Tibial nerve (tissue), 4 donors: Measurements from ENCODE around the gene NT5DC4. TPM values are rescaled to one million over a fixed set of nuclear protein-coding genes. Genes with fewer than 3 reads are reported as not detected.

Experiments
- DNase-seq, 2 donors: peaks; one replicate each; pipeline ENCODE4 v3.0.0-alpha.2; 2019; ENCODE audit warnings: low spot score in 2 of 2
- H3K27ac ChIP-seq, 4 donors: fragments of 200-600 bp; sonication (generic) in 3 of 4; one replicate each; pipeline ENCODE4 v1.5.1; 2017 to 2019; ENCODE audit warnings: mild to moderate bottlenecking in 1 of 4
- H3K27me3 ChIP-seq, 2 donors: fragments of 200-600 bp; sonication (generic) in 1 of 2; one replicate each; pipeline versions ENCODE4 v1.5.1 to v1.6.0; 2017 to 2019
- H3K36me3 ChIP-seq, 3 donors: fragments of 200-600 bp; sonication (generic); one replicate each; pipeline ENCODE4 v1.5.1; 2018 to 2019
- H3K4me1 ChIP-seq, 4 donors: fragments of 200-600 bp; sonication (generic) in 3 of 4; one replicate each; pipeline ENCODE4 v1.5.1; 2017 to 2019
- H3K4me3 ChIP-seq, 4 donors: fragments of 200-600 bp; sonication (generic) in 3 of 4; one replicate each; pipeline ENCODE4 v1.5.1; 2017 to 2019; ENCODE audit warnings: mild to moderate bottlenecking in 1 of 4, moderate library complexity in 1 of 4
- H3K9me3 ChIP-seq, 4 donors: fragments of 200-600 bp; sonication (generic) in 3 of 4; one replicate each; pipeline ENCODE4 v1.5.1; 2017 to 2019
- EP300 ChIP-seq, 2 donors: sonication (generic); formaldehyde crosslinking; IDR thresholded peaks; one replicate each; pipeline ENCODE4 v1.6.1; 2017; ENCODE audit warnings: antibody characterized with exemption in 2 of 2, mild to moderate bottlenecking in 1 of 2
- POLR2A ChIP-seq, 2 donors: fragments of 450-650 bp; IDR thresholded peaks; one replicate each; pipeline ENCODE4 v1.6.1; 2017; ENCODE audit warnings: antibody characterized with exemption in 2 of 2, mild to moderate bottlenecking in 2 of 2, moderate library complexity in 2 of 2
- WGBS, 2 donors: methylation state at CpG; one replicate each; pipeline ENCODE4 v1.1.5; 2018; 5-methylcytosine and 5-hydroxymethylcytosine counted together
- total RNA-seq, 4 donors: library from RNA; depleted of rRNA; stranded (reverse); fragments of >200 nt; gene quantifications; one replicate each; pipeline ENCODE4 v1.1.0, GENCODE V29; 2016
- TF ChIP-seq, protein P1 (sequence below), 5 experiments: fragments of 200-600 bp in 3 of 5; fragments of 450-650 bp in 2 of 5; sonication (generic) in 3 of 5; IDR thresholded peaks; one replicate each; pipeline ENCODE4 v1.5.1; 2016 to 2019; ENCODE audit warnings: antibody characterized with exemption in 5 of 5, mild to moderate bottlenecking in 3 of 5, moderate library complexity in 2 of 5

NT5DC4 gene
- total RNA-seq, 4 donors from 2014 or later, result not detected

DNA sequence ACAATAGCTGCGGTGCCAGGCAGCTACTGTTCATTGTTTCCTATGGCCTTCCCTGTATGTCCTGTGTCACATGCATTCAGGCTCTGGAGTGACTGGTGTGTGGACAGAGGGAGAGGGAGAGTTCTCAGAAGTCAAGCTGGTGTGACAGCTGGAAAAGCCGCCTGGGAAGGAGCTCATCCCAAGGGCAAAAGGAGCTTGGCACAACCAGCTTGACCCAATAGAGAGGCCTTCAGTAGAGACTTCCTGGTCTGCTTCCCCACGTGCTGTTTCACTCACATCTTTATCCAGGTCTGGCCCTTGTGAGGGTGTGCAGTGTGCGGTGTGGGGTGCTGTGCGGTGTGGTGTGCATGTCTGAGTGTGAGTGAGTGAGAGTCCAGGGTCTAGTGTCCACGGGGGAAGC lies 11.1 kb upstream of the NT5DC4 start:
- 73 to 75% methylated on average over 6 of the region's 6 CpGs for WGBS, 2 donors

DNA sequence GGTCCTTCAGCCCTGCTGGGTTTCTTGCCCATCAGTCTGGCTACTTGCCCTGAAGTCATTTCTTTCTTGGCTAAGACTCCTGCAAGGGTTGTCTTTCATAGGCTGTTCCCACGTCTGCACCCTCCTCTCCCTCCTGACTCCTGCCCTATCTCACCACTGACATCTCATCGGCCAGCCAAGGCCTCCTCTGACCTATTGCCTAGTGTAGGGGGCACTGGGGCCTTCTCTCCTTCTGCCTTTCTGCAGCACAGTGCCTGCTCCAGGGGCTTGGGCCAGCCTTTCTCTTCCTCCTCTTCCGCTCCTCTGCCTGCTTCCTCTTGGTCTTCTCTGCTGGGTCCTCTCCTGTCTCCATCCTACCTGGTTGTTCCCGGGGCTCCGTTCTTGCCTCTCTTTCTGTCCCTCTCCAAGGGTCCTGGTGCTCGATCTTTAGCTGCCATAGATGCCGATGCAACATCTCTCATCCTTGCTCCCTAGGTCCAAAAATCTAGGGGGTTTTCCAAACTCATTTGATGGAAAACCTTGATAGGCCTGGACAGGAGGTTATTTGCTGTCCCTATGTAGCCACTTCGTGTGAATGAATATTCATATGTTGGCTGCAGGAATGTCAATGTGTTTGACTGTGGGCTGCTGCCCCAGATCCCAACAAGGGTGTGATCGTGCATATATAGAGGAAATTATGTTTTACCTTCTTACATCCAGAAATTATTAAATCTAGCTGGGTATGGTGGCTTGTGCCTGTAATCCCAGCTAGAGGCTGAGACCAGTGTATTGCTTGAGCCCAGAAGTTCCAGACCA lies 9.7 kb upstream of the NT5DC4 start:
- TF ChIP-seq, protein P1, sequence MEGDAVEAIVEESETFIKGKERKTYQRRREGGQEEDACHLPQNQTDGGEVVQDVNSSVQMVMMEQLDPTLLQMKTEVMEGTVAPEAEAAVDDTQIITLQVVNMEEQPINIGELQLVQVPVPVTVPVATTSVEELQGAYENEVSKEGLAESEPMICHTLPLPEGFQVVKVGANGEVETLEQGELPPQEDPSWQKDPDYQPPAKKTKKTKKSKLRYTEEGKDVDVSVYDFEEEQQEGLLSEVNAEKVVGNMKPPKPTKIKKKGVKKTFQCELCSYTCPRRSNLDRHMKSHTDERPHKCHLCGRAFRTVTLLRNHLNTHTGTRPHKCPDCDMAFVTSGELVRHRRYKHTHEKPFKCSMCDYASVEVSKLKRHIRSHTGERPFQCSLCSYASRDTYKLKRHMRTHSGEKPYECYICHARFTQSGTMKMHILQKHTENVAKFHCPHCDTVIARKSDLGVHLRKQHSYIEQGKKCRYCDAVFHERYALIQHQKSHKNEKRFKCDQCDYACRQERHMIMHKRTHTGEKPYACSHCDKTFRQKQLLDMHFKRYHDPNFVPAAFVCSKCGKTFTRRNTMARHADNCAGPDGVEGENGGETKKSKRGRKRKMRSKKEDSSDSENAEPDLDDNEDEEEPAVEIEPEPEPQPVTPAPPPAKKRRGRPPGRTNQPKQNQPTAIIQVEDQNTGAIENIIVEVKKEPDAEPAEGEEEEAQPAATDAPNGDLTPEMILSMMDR (IDR thresholded peaks at IDR 0.05), result no peak
- TF ChIP-seq POLR2A (IDR thresholded peaks at IDR 0.05), result no peak
- no peak for TF ChIP-seq EP300 (IDR thresholded peaks at IDR 0.05)
- Histone ChIP-seq H3K4me1 (no peaks in the 10 kb centered on the region), H3K9me3 (no peaks in the 10 kb centered on the region), H3K36me3 (no peaks in the 10 kb centered on the region), H3K4me3 (no peak overlapping the region), H3K27me3 (no peaks in the 10 kb centered on the region), H3K27ac (no peak overlapping the region)
- 77 to 80% methylated on average over 9 of the region's 9 CpGs for WGBS, 2 donors
- no peak for DNase-seq

More for the DNA sequence above, 11.1 kb upstream of the NT5DC4 start:
- no peak for DNase-seq
- Histone ChIP-seq H3K27ac (no peak overlapping the region), H3K4me1 (no peaks in the 10 kb centered on the region), H3K36me3 (no peaks in the 10 kb centered on the region), H3K27me3 (no peaks in the 10 kb centered on the region), H3K4me3 (no peak overlapping the region), H3K9me3 (no peaks in the 10 kb centered on the region)
- TF ChIP-seq, protein P1 (IDR thresholded peaks at IDR 0.05), result no peak
- no peak for TF ChIP-seq POLR2A (IDR thresholded peaks at IDR 0.05)
- TF ChIP-seq EP300 (IDR thresholded peaks at IDR 0.05), result no peak

DNA sequence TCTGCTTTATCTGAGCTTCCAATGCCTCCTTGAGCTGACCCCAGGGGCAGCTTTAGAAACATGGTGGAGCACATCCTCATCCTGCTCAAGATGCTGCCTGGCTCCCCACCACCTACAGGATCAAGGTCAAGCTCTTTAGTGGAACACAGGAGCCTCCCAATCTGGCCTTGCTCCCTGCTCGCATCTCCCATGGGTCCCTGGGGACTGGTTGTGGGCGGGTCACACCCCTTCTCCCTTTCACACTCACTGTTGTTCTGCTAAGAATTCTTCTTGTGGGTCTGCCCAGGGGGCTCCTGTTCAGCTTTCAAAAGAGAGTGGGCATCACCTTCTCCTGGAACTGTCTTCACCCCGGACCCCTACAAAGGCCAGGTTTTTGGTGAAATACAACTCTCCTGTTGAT lies 8.4 kb upstream of the NT5DC4 start:
- H3K9me3 ChIP-seq, result no peaks in the 10 kb centered on the region
- H3K4me1 ChIP-seq, result no peaks in the 10 kb centered on the region
- 64 to 65% methylated on average over 3 of the region's 3 CpGs for WGBS, 2 donors
- H3K36me3 ChIP-seq, result no peaks in the 10 kb centered on the region
- no peak for DNase-seq
- TF ChIP-seq, protein P1 (IDR thresholded peaks at IDR 0.05), result no peak
- TF ChIP-seq EP300 (IDR thresholded peaks at IDR 0.05), result no peak
- no peak for TF ChIP-seq POLR2A (IDR thresholded peaks at IDR 0.05)
- no peak overlapping the region for H3K4me3 ChIP-seq
- H3K27ac ChIP-seq, result no peak overlapping the region
- H3K27me3 ChIP-seq, result no peaks in the 10 kb centered on the region

DNA sequence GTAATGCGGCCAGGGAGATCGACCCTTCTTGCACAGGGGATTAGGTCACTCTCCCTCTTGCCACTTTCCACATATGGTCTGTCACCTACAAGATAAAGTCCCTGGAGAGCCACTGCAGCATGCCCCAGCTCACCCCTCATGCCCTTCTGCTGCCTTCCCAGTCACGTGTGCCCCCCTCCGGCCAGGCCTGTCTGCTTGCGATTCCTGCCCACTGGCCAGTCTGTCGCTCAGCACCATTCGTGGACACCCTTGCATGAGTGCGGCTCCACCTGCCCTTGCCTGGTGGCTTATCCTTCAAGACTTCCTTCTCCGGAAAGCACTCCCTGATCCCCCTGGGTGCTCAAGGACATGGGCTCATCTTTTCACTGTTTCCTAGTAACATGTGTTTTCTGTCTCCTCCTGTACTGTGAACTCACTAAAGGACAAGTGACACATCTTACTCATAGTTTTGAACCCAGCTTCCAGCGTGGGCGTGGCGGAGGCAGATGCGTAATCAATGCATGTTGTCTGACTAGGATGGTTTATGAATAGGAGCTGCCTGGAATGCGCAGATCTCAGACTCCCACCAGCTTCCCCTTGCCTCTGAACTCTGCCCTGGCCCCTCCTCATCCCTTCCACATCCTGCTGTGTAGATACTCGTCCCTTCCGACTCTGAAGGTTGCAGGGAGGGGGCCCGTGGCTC lies 7.8 kb upstream of the NT5DC4 start:
- TF ChIP-seq, protein P1 (IDR thresholded peaks at IDR 0.05), result no peak
- TF ChIP-seq EP300 (IDR thresholded peaks at IDR 0.05) (no peak), POLR2A (IDR thresholded peaks at IDR 0.05) (no peak)
- Histone ChIP-seq H3K4me1 (no peaks in the 10 kb centered on the region), H3K36me3 (no peaks in the 10 kb centered on the region), H3K27ac (no peak overlapping the region), H3K9me3 (no peaks in the 10 kb centered on the region), H3K4me3 (no peak overlapping the region), H3K27me3 (no peaks in the 10 kb centered on the region)
- no peak for DNase-seq
- WGBS, 2 donors, result 59% methylated on average over 17 of the region's 17 CpGs

DNA sequence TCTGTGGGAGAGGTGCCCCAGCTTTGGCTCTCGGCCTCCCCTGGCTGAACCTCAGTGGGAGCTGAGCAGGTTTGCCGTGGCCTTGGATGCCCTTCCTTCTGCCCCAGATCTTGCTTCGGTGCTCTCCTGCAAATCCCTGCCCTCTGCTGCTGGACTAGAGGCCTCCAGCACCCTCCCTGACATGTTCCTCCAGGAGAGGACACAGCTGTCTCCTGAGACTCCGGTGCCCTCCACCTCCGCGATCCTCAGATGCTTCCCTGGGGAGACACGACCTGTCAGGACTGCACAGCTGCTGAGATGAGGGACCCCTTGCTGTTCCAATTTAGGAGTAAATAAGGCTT lies 7.3 kb upstream of the NT5DC4 start:
- Histone ChIP-seq H3K4me3 (no peak overlapping the region), H3K36me3 (no peaks in the 10 kb centered on the region), H3K9me3 (no peaks in the 10 kb centered on the region), H3K4me1 (no peaks in the 10 kb centered on the region), H3K27me3 (no peaks in the 10 kb centered on the region), H3K27ac (no peak overlapping the region)
- TF ChIP-seq EP300 (IDR thresholded peaks at IDR 0.05), result no peak
- TF ChIP-seq, protein P1 (IDR thresholded peaks at IDR 0.05), result no peak
- TF ChIP-seq POLR2A (IDR thresholded peaks at IDR 0.05), result no peak
- no peak for DNase-seq
- WGBS, 2 donors, result 53 to 62% methylated on average over 7 of the region's 7 CpGs
